Astrocyte of the cerebellum (primary cell): ENCODE data around the gene CKLF.

Experiments
- DNase-seq: peaks from one replicate; pipeline ENCODE4 v3.0.0-alpha.2; 2011; ENCODE audit warnings: low read depth
- H3K4me3 ChIP-seq: 2 replicates; pipeline ENCODE4 v1.5.1; 2011; ENCODE audit warnings: mild to moderate bottlenecking, low read depth, low read length, moderate library complexity
- CTCF ChIP-seq: IDR thresholded peaks from 2 replicates; pipeline ENCODE4 v1.5.1; 2012; ENCODE audit warnings: low read length, low read depth, moderate library complexity, mild to moderate bottlenecking; ENCODE audit errors: missing control alignments
- in situ Hi-C: cut with HindIII; loops from 2 replicates; pipeline ENCODE4 v1.10.0; 2017; ENCODE audit warnings: low sequenced_read_pairs

Gene CKLF

GRCh38 chr16:66509576-66509975 lies 42.8 kb upstream of the CKLF start:
- in situ Hi-C loops, result no loop called here
- no peak for DNase-seq
- no peak for TF ChIP-seq CTCF
- no peak overlapping the region for H3K4me3 ChIP-seq

- TF ChIP-seq CTCF, result no peak
- in situ Hi-C loops, result loop anchor here (5.0 kb wide), 1 partner anchor 93 kb away; no protein-coding TSS in a partner anchor
- DNase-seq, result no peak
- H3K4me3 ChIP-seq, result no peak overlapping the region
Observed at GRCh38 chr16:66510298-66510697, 42.1 kb upstream of the CKLF start.

GRCh38 chr16:66510711-66511601 lies 41.4 kb upstream of the CKLF start:
- TF ChIP-seq CTCF, result no peak
- H3K4me3 ChIP-seq, result no peak overlapping the region
- DNase-seq, result no peak
- in situ Hi-C loops, result loop anchor here (5.0 kb wide), 1 partner anchor 94 kb away; no protein-coding TSS in a partner anchor

- DNase-seq, result peak; percentile 61
- in situ Hi-C loops, result loop anchor here (5.0 kb wide), 1 partner anchor 94 kb away; no protein-coding TSS in a partner anchor
- no peak for TF ChIP-seq CTCF
- H3K4me3 ChIP-seq, result no peak overlapping the region
Observed at GRCh38 chr16:66511602-66512271, 40.6 kb upstream of the CKLF start.

- no peak overlapping the region for H3K4me3 ChIP-seq
- TF ChIP-seq CTCF, result no peak
- in situ Hi-C loops, result loop anchor here (5.0 kb wide), 1 partner anchor 95 kb away; no protein-coding TSS in a partner anchor
- no peak for DNase-seq
Observed at GRCh38 chr16:66512272-66513110, 39.9 kb upstream of the CKLF start.
